HG02588 (cell line): Measurements from ENCODE around the gene VGLL2.

Experiments used
- ATAC-seq: cut with Tn5 transposase; IDR thresholded peaks from one replicate; pipeline ENCODE4 v1.9.1; 2021; ENCODE audit warnings: mild to moderate bottlenecking, moderate library complexity; ENCODE audit not compliant: unreplicated experiment

The VGLL2 gene

DNA sequence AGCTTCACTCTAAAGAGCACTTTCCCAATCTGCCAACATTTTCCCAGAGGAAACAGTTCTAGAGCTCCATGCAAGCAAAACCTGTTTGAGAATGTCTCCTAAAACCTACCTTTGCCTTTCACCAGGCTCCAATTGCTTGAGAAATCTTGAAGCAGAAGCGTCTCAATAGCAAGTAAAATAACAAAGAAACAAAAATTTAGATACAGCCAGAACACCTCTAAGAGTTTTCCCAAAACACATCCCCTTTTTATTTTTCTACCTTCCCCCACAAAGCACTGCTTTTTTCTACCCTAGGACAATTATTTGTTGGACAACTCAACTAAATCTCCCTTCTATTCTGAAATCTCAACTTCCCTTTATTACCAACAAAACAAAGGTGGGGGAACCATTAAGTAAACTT lies 3.6 kb downstream of the VGLL2 start:
- ATAC-seq, result no peak

DNA sequence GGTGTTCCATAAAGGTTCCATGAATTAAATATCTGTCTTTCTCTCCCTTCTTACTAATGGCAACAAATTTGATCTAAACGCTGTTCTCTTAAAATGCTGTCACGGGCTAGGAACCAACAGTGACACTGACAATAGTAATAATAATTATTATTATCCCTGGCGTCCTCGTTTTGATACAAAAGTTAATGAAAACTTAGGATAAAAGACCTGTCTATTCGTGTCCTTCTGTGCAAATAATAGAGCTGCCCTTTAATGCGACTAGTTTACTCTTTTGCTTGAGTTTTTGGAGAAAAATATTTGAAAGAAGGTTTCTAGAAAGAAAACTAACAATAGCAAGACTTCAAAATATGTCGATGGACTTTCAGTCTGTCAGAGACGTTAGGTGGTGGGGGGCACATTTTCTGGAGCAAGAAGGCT lies 4.3 kb downstream of the VGLL2 start:
- ATAC-seq, result no peak

DNA sequence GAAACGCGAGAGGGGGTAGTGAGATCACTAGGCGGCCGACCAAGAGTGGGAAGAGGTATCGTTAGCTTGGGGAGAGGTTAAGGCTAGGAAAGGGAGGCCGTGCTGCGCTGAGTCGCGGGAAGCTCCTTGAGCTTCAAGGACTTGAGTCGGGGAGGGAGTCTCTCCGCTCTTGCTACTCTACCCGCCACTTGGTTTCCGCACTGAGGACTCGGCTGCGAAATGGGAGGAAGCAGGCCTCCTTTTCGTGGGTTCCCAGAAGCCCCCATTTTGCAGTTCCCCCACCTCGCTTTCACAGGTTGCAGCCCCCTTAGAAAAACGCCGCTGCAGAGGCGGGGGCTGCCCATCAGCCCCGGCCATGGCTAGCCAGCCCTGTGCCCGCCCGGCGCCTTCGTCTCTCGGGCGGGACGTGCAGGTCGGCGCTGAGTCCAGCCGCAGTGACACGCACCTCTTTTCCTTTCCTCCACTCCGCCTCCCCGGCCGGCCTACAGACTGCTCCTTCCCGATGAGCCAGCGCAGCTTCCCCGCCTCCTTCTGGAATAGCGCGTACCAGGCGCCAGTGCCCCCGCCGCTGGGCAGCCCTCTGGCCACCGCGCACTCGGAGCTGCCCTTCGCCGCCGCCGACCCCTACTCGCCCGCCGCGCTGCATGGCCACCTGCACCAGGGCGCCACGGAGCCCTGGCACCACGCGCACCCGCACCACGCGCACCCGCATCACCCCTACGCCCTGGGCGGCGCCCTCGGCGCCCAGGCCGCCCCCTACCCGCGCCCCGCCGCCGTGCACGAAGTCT lies 4.9 kb downstream of the VGLL2 start:
- no peak for ATAC-seq

DNA sequence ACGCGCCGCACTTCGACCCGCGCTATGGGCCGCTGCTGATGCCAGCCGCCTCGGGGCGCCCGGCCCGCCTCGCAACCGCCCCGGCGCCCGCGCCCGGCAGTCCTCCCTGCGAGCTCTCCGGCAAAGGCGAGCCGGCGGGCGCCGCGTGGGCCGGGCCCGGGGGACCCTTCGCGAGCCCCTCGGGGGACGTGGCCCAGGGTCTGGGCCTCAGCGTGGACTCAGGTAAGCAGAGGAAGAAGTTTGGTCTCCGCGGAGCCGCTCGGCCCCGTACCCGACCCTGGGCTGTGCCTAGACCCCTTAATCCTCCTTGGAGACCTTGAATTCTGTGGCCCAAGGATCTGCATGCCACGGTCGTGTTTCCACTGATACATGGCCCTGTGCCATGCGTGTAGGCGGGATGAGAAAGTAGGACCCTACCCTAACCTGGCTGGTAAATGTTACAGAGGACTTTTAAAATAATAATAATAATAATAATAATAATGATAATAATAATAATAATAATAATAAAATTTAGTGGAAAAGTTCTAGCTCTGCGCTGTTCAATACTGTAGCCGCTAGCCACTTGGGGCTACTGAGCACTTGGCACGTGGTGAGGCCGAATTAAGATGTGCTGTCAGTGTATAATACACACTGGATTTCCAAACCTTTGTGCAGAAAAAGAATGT lies 5.6 kb downstream of the VGLL2 start:
- ATAC-seq, result no peak

DNA sequence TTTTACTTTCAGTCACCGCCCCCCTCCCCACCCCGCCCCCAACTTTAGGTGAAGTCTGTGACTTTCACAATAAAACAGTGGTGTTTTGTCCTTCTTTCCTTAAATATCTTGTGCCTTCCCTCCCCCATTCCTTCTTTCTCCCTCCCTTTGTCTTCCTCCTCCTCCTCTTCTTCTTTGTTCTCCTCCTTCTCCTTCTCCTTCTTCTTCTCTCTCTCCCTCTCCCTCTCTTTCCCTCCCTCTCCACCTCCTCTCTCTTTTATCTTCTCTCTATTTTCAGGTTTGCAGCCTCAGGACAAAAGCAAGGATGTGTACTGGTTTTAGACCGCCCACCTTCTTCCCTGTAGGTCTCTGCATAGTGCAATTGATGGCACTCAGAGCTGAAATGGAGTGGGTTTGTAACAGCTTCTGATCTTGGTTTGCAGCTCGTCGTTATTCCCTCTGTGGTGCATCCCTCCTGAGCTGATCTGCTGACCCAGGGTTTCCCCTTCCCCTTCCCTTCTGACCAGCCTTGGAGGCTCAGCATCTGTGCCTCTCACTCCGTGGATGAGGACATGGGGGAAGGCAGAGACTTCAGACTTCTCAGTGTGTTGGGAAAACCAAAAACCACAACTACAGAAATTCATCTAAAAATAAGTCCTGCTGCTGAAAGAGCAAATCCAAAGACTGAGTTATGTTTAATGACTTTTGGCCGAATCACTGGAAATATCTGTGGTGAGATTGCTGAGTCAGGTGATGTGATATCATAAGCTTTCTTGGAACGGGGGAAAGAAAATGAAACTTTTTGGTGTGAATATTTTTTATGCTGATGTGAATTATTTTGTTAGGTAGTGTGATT lies 6.9 kb downstream of the VGLL2 start:
- no peak for ATAC-seq

DNA sequence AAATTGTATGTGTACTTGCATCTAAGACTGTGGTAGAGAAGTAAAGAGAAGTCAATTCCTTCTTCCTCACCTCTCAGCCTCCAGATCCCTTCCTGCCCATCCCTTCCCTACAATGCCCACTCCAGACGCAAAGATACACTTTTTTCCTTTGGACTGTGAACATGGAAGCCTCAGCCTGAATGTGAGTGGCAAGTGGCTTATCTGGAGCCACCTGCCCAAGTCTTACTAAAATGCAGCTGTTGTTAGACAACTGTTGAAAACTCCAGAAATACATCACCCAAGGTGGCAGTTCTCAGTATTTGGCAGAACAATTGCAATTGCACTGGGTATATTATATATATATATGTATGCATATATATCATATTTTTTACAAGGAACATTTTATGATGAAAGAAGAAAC lies 7.5 kb downstream of the VGLL2 start:
- ATAC-seq, result no peak

DNA sequence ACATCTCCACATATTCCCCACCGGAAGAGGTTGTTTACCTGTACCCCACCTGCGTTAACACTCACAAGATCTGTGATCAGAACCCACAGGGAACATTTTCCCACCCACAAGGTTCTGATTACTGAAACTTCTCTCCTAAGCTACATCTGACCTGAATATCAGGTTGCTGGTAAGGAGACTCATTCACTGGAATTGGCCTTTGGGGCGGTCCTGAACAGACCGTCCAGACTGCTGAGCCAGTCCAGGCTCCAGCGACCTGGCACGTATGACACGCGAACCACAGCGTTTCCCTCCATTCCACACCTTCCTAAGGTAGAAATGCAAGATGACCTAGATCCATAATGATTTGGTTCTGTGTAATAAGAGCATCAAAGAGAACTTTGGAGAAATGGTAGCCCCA lies 9.8 kb downstream of the VGLL2 start:
- no peak for ATAC-seq

DNA sequence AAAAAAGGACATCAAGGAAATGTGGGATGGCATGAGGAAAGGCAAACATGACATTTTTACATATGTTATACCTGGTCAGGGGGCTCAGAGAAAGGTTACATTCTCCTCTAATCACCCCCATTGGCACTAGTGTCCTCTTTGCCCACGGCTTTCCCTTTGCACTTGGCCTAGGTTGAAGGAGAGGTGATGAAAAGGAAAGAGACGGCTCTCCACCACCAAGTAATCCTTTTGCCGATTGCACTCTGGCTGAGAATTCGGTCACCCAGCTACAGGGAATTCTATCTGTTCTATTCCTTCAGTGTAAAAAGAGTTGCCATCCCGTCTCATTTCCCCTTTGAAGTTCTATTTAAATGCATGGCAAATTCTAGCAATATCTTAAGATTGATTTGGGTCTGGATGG lies 10.4 kb downstream of the VGLL2 start:
- no peak for ATAC-seq

DNA sequence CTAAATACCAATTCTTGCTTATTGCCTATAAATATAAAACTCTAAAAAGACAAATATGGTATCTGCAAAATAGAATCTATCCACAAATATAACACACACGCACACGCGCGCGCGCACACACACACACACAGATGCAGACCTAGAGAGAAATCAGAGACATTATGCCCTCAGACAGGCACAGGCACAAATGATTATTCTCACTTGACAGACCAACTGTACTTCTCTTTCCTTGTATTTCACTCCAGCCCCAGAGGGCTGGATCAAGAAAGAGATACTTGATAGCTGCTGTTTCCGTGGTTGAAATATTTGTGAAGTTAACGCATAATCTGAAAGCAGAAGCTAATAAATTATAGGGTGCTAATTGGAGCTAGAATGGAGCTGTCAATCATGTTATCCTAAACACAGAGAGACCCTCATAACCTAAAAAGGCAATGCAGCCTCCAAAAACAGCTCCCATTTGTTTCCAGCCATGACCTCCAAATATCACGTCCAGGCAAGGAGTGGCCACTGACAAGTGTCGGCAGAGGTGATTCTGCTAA lies 11.5 kb downstream of the VGLL2 start:
- no peak for ATAC-seq

DNA sequence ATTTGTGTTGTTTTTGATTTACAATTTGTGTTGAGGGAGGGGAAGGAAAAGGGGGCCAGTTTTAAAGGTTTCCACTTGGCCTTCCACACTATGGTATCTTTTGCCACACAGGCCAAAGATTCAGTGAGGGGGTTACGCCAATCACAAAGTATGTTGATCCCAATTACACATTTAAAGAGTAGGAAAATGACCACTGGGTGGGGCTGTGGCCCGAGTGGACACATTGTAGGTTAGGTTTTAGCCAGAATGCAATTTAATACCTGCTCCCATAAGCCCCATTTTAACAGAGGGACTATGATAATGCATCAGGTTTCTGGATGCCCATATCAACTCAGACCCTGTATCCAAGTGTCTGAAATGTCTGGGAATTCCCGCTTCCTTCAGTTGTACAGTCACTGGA lies 15.6 kb downstream of the VGLL2 start:
- no peak for ATAC-seq

DNA sequence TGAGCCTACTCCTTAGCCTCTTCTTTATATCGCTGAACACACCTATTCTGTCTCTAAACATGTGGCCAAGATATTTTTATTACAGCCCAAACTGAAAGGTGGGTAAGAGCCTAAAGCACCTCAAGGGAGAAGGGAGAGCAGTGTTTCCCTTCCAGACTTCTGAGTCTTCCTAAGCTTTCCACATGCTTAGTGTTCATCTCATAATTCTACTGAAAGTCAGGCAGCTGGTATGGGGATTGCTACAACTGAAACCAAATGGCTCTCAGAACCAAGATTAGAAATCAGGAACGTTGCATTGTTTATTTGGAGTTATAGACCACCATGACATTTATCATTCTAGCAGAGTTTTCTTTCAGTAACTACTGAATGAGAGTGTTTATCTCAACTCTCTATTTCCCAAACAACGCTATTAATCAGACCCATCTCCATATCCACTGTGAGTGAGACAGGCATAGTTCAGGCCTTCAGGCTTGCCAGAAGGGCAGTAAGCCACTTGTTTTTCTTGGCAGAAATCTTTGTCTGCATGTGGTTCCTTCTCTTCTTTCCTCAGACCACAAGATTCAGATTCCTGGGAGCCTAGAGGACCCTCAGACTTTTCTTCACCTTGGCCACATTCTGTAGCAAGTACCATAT lies 22.8 kb downstream of the VGLL2 start:
- no peak for ATAC-seq

DNA sequence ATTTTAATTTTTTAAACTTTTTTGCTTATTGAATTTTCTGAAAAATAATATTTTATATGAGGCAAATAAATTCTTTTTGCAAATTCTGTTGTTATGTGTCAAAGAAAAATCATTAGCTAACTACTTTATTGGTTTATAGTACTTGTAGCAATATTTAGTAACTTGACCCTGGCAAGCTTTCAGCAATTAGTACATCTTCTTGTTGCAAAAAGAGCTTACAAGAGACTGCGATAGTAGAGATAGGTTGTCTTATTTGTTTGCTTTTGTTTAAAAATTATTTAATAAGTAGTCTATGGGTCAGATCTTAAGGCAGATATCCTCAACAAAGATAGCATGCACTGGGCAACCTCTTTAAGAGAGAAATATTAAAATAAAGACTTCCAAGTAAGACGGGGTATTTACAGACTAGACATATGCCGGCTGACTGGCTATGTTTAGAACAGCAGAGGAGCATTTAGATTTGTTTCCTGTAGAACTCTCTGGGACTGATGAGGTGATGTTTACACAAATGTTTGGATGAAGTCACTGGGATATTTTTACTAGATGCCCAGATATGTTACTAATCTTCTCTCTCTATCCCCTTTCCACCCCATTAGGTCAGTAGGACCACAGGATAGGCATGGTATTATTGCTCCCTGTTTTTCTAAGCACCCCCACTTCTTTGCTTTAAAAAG lies 25.0 kb downstream of the VGLL2 start:
- ATAC-seq, result no peak

DNA sequence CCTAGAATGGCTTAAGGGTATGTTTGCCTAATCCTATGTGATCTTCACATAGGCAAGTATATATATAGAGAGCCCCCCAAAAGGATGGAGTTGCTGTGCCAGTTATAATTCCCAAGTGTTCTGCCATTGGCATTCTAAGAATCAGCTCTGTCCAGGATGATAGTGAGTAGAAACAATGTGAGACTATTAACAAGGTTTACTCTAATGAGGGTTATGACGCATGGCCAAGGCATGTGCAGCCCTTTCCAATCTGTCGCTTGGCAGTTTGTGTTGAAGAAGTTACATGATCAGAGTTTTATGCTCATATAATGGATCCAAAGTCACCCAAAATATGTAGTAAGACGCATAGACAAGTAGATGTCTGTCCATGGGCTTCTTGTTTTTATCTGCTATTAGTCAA lies 33.6 kb downstream of the VGLL2 start:
- ATAC-seq, result no peak

DNA sequence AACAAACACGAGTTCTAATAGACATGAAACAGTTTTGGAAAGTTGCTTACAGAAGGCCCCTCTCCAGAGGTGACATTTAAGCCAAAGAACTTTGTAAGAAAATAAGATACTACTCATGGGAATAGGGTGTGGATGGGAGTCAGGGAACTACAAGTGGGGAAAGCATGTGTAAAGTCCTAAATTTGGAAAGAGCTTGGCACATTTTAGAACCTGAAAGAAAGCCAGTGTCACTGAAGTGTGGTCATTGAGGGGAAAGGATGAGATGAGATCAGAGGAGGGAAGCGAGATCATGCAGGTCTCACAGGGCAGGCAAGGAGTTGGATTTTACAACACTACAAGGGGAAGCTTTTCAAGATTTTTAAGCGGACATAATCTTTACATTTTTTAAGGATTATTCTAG lies 38.0 kb downstream of the VGLL2 start:
- ATAC-seq, result no peak

DNA sequence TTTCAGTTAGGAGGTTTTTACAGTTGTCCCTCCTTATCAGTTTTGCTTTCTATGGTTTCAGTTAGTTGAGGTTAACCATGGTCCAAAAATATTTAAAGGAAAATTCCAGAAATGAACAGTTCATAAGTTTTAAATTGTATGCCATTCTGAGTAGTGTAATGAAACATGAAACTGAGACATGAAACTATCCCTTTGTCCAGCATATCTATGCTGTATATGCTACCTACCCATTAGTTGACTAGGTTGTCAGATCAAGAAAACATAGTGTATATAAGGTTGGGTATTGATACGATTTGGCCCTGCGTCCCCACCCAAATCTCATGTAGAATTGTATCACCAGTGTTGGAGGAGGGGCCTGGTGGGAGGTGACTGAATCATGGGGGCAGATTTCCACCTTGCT lies 39.1 kb downstream of the VGLL2 start:
- no peak for ATAC-seq

DNA sequence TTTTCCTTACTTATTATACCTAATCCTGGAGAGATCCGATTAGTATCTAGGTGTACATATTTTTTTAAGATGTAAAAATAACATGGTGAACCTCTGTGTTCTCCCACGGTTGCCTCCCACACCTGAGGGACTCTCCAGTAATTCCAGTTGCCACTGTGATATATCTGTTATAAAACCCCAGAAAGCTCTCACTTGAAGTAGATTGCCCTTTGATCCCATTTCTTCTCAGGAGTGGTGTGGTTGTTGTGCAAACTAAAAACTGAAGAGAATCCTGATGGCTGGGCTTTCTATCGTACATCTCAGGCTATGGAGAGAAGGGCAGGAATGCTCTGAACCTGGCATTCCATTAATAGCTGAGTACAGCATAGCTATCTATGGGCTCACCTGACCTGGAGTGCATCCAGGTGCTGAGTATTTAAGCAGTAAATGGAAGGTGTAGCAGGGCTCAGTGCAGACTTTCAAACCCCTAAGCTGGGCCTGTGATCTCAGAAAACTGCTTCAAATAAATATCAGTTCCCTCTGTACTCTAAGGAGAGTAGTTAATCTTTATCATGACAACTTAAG lies 41.0 kb downstream of the VGLL2 start:
- ATAC-seq, result no peak

DNA sequence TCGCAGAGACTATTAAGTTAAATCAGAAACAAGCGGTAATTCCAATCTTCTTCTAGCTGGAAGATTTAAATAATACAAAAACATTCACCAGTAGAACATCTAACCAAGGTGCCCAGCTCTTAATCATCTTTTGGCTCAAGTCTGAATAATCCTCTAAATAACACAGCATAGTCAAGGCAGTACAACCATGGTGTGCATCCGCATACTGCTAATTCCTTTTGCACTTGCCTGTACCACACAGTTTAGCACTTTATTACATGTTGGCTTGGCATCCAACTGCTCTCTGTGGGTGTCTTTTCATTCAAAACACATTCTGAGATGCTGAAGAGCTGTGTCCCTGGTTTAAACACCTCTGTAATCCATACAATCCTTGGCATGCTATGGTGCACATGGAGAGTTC lies 42.3 kb downstream of the VGLL2 start:
- ATAC-seq, result no peak

DNA sequence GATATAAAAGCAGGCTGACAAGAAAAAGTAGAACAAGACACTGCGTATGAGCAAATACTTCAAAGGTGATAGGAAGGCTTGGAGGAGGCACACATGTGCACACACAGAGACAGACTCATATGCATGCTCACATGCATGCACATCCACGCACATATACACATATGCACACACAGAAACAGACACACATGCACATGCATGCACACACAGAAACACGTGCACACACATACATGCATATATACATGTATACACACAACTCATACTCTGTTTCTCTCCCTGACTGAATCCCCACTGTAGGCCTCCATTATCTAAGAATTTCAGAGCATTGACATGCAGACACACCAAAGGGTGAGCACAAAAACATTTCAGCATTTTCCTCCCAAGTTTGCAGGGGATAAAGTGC lies 43.7 kb downstream of the VGLL2 start:
- ATAC-seq, result no peak

DNA sequence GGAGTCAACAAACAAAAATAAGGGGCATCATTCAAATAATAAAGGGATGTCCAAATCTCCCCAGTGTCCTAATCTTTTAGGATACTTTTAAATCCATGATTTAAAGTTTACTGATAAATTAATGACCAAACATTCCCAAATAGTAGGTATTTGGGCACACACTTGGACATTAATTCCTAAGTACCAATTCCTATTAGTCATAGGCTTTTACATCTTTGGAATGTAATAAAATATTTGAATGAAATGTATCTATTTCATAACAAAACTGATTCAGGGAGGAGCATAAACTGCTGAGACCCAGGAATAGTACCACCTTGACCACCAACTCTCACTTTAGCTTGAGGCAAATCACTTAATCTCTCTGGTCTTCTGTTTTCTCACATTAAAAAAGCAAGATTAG lies 44.3 kb downstream of the VGLL2 start:
- ATAC-seq, result no peak

DNA sequence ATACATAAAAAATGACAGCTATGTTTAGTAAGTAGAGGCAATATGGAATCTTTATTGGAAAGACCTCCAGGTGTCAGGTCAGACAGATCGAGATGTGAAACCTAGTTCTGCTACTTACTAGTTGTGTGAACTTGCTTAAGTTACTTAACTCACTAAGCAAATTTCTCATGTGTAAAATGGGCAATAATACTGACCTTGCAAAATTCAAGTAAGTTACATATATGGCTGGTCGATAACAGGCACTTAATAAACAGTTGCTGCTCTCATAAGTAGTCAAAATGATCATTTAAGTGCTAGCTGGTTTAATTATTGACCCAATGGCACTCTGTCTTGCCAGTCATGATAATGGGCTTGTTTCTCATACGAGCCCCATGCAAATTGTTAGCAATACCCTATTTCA lies 46.0 kb downstream of the VGLL2 start:
- ATAC-seq, result no peak
